HL-60 (cell line): ENCODE measurements around the gene CTNNA2.

Experiments used
- DNase-seq, 2 experiments: peaks; one replicate each; pipeline ENCODE4 v3.0.0-alpha.2; 2010 to 2020; ENCODE audit warnings: low read depth in 1 of 2, low spot score in 1 of 2
- H3K27ac ChIP-seq: fragments of 250-450 bp; sonication (Bioruptor Pico); replicated peaks from 2 replicates; pipeline ENCODE4 v1.5.1; 2020; ENCODE audit warnings: mild to moderate bottlenecking, moderate library complexity
- H3K27me3 ChIP-seq: fragments of 250-450 bp; sonication (Bioruptor Pico); 2 replicates; pipeline ENCODE4 v1.5.1; 2021; ENCODE audit warnings: mild to moderate bottlenecking, moderate library complexity; ENCODE audit not compliant: insufficient read depth, poor library complexity, severe bottlenecking
- H3K4me3 ChIP-seq: replicated peaks from 2 replicates; pipeline ENCODE4 v1.5.1; 2011; ENCODE audit warnings: mild to moderate bottlenecking, control low read depth, low read length; ENCODE audit not compliant: insufficient read depth
- CTCF ChIP-seq: IDR thresholded peaks from one replicate; pipeline ENCODE4 v1.5.1; 2011; ENCODE audit warnings: low read length, control low read depth, inconsistent platforms; ENCODE audit not compliant: insufficient read depth
- GABPA ChIP-seq: IDR thresholded peaks from 2 replicates; pipeline ENCODE4 v1.6.1; 2012; ENCODE audit warnings: low read depth
- POLR2AphosphoS5 ChIP-seq: IDR thresholded peaks from 2 replicates; pipeline ENCODE4 v1.6.1; 2012; ENCODE audit warnings: low read depth
- REST ChIP-seq: IDR thresholded peaks from 2 replicates; pipeline ENCODE4 v1.6.1; 2012; ENCODE audit warnings: low read depth; ENCODE audit not compliant: insufficient replicate concordance
- SPI1 ChIP-seq: IDR thresholded peaks from 2 replicates; pipeline ENCODE4 v1.6.1; 2012; ENCODE audit warnings: low read depth, mild to moderate bottlenecking, borderline replicate concordance

The CTNNA2 gene

GRCh38 chr2:79788952-79789651 is 276.3 kb downstream of the CTNNA2 start:
- DNase-seq, result no peak
- TF ChIP-seq POLR2AphosphoS5 (no peak), GABPA (no peak), REST (no peak), SPI1 (no peak), CTCF (no peak)
- H3K4me3 ChIP-seq, result no peak overlapping the region
- H3K27ac ChIP-seq, result no peak overlapping the region
- no peaks in the 10 kb centered on the region for H3K27me3 ChIP-seq

- Histone ChIP-seq H3K27me3 (no peaks in the 10 kb centered on the region), H3K4me3 (no peak overlapping the region), H3K27ac (no peak overlapping the region)
- TF ChIP-seq SPI1 (no peak), GABPA (no peak), CTCF (no peak), POLR2AphosphoS5 (no peak), REST (no peak)
- DNase-seq, result no peak
Measured at GRCh38 chr2:79789811-79790210, 277.0 kb downstream of the CTNNA2 start.

GRCh38 chr2:79792090-79792489 is 279.2 kb downstream of the CTNNA2 start:
- no peak for DNase-seq
- Histone ChIP-seq H3K4me3 (no peak overlapping the region), H3K27ac (no peak overlapping the region), H3K27me3 (no peaks in the 10 kb centered on the region)
- TF ChIP-seq GABPA (no peak), POLR2AphosphoS5 (no peak), CTCF (no peak), SPI1 (no peak), REST (no peak)
